PC-3 (cell line): ENCODE measurements around the gene SNX9. TPM values are rescaled to one million over a fixed set of nuclear protein-coding genes. Genes with fewer than 3 reads are reported as not detected.

ENCODE experiments used
- ATAC-seq: fragments of 200-7000 bp; cut with Tn5 transposase; 2 replicates; pipeline ENCODE4 v1.9.1; 2020; ENCODE audit warnings: mild to moderate bottlenecking, moderate library complexity
- BruUV-seq: library from RNA; stranded (reverse); fragments of 400-500 nt; replicated peaks from 2 replicates; lab custom pipeline; 2021; lab: Mats Ljungman, UMichigan
- CTCF ChIA-PET: fragments of 300-600 bp; sonication (Branson Sonifier 250); formaldehyde crosslinking; loops from one replicate; lab custom pipeline; 2022; ENCODE audit warnings: antibody characterized with exemption; lab: Charles Lee
- POLR2A ChIA-PET: fragments of 300-600 bp; sonication (Branson Sonifier 250); formaldehyde crosslinking; loops from one replicate; lab custom pipeline; 2022; ENCODE audit warnings: antibody characterized with exemption; ENCODE audit not compliant: unreplicated experiment; lab: Charles Lee
- DNase-seq: peaks from one replicate; pipeline ENCODE4 v3.0.0-alpha.2; 2015
- H2AFZ ChIP-seq: fragments of 300-600 bp; sonication (generic); 2 replicates; pipeline ENCODE4 v1.6.0; 2016; ENCODE audit warnings: antibody characterized with exemption, low read length
- H3F3A ChIP-seq: fragments of 300-600 bp; sonication (generic); one replicate; pipeline ENCODE4 v1.6.0; 2017; ENCODE audit warnings: antibody characterized with exemption, low read length, control low read depth, mild to moderate bottlenecking; ENCODE audit not compliant: unreplicated experiment
- H3K27ac ChIP-seq: fragments of 300-600 bp; sonication (generic); 2 replicates; pipeline ENCODE4 v1.5.1; 2016; ENCODE audit warnings: mild to moderate bottlenecking, low read length
- H3K27me3 ChIP-seq: fragments of 300-600 bp; sonication (generic); 2 replicates; pipeline ENCODE4 v1.6.1; 2016; ENCODE audit warnings: low read length, mixed read lengths
- H3K36me3 ChIP-seq: fragments of 300-600 bp; sonication (generic); 2 replicates; pipeline ENCODE4 v1.6.1; 2016; ENCODE audit warnings: low read depth, mixed run types, low read length, mixed read lengths
- H3K4me1 ChIP-seq: fragments of 300-600 bp; sonication (generic); 2 replicates; pipeline ENCODE4 v1.5.1; 2016; ENCODE audit warnings: low read length; ENCODE audit not compliant: insufficient read depth
- H3K4me2 ChIP-seq: fragments of 300-600 bp; sonication (generic); 2 replicates; pipeline ENCODE4 v1.6.0; 2016; ENCODE audit warnings: low read length
- H3K4me3 ChIP-seq: fragments of 300-600 bp; sonication (generic); 2 replicates; pipeline ENCODE4 v1.5.1; 2016; ENCODE audit warnings: mild to moderate bottlenecking, low read length, mixed read lengths
- H3K79me2 ChIP-seq: fragments of 300-600 bp; sonication (generic); 2 replicates; pipeline ENCODE4 v1.6.1; 2017; ENCODE audit warnings: low read length, mixed read lengths
- H3K9ac ChIP-seq: fragments of 300-600 bp; sonication (generic); 2 replicates; pipeline ENCODE4 v1.6.0; 2016; ENCODE audit warnings: mild to moderate bottlenecking, low read length
- H3K9me2 ChIP-seq: fragments of 300-600 bp; sonication (generic); replicated peaks from 2 replicates; pipeline ENCODE4 v1.6.1; 2016; ENCODE audit warnings: mixed run types, low read length, mixed read lengths
- H3K9me3 ChIP-seq: fragments of 300-600 bp; sonication (generic); 2 replicates; pipeline ENCODE4 v1.6.1; 2016; ENCODE audit warnings: low read length, mixed read lengths
- H4K20me1 ChIP-seq: fragments of 300-600 bp; sonication (generic); 2 replicates; pipeline ENCODE4 v1.6.1; 2016; ENCODE audit warnings: low read length, mixed read lengths
- EZH2 ChIP-seq: fragments of 300-600 bp; sonication (generic); IDR thresholded peaks from one replicate; pipeline ENCODE4 v1.6.1; 2017; ENCODE audit warnings: antibody characterized with exemption, mild to moderate bottlenecking, low read length; ENCODE audit not compliant: unreplicated experiment
- EZH2phosphoT487 ChIP-seq: fragments of 300-600 bp; sonication (generic); IDR thresholded peaks from 2 replicates; pipeline ENCODE4 v1.6.1; 2018; ENCODE audit warnings: mild to moderate bottlenecking, antibody characterized with exemption, low read length, borderline replicate concordance
- intact Hi-C: fragments of 100-400 bp; cut with micrococcal nuclease; formaldehyde crosslinking; loops from 2 replicates; pipeline ENCODE4 v1.9.0; 2023
- total RNA-seq: library from RNA; depleted of rRNA; stranded (reverse); fragments of >200 nt; gene quantifications from 2 replicates; pipeline ENCODE4 v1.2.3, GENCODE V29; 2014
- TF ChIP-seq, protein P1 (sequence below): fragments of 300-600 bp; sonication (generic); conservative IDR thresholded peaks from 2 replicates; pipeline ENCODE4 v1.5.1; 2017; ENCODE audit warnings: antibody characterized with exemption, low read depth, mild to moderate bottlenecking, low read length

Gene SNX9
- total RNA-seq, 1 experiment from 2014 or later = 18.0 TPM

GRCh38 chr6:157941101-157941863 is 118.2 kb downstream of the SNX9 start:
- H3K9ac ChIP-seq = no peak overlapping the region
- H4K20me1 ChIP-seq = no peaks in the 10 kb centered on the region
- H3K4me2 ChIP-seq = no peak overlapping the region
- DNase-seq = no peak
- POLR2A ChIA-PET = no interaction called here
- H3K27me3 ChIP-seq = no peaks in the 10 kb centered on the region
- ATAC-seq = no peak
- H3K9me2 ChIP-seq = no peaks in the 10 kb centered on the region
- intact Hi-C loops = no loop called here
- H3K9me3 ChIP-seq = no peaks in the 10 kb centered on the region
- no peaks in the 10 kb centered on the region for H3F3A ChIP-seq
- no peaks in the 10 kb centered on the region for H3K4me1 ChIP-seq
- no peak overlapping the region for H2AFZ ChIP-seq
- no peaks in the 10 kb centered on the region for H3K79me2 ChIP-seq
- TF ChIP-seq, protein P1, sequence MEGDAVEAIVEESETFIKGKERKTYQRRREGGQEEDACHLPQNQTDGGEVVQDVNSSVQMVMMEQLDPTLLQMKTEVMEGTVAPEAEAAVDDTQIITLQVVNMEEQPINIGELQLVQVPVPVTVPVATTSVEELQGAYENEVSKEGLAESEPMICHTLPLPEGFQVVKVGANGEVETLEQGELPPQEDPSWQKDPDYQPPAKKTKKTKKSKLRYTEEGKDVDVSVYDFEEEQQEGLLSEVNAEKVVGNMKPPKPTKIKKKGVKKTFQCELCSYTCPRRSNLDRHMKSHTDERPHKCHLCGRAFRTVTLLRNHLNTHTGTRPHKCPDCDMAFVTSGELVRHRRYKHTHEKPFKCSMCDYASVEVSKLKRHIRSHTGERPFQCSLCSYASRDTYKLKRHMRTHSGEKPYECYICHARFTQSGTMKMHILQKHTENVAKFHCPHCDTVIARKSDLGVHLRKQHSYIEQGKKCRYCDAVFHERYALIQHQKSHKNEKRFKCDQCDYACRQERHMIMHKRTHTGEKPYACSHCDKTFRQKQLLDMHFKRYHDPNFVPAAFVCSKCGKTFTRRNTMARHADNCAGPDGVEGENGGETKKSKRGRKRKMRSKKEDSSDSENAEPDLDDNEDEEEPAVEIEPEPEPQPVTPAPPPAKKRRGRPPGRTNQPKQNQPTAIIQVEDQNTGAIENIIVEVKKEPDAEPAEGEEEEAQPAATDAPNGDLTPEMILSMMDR = no peak
- peaks cover 6% of the 10 kb centered on the region for H3K36me3 ChIP-seq
- H3K4me3 ChIP-seq = no peak overlapping the region
- CTCF ChIA-PET = no interaction called here
- no TSS peak for BruUV-seq
- no peak overlapping the region for H3K27ac ChIP-seq

- Histone ChIP-seq H3K9ac (no peak overlapping the region), H3K79me2 (no peaks in the 10 kb centered on the region), H3K9me3 (no peaks in the 10 kb centered on the region), H3K4me1 (no peaks in the 10 kb centered on the region), H3K27ac (no peak overlapping the region), H3K27me3 (no peaks in the 10 kb centered on the region), H3K4me3 (no peak overlapping the region), H3K4me2 (no peak overlapping the region), H3F3A (no peaks in the 10 kb centered on the region), H2AFZ (no peak overlapping the region), H4K20me1 (no peaks in the 10 kb centered on the region), H3K36me3 (peaks cover 3% of the 10 kb centered on the region), H3K9me2 (no peaks in the 10 kb centered on the region)
- DNase-seq = no peak
- intact Hi-C loops = no loop called here
- CTCF ChIA-PET = no interaction called here
- BruUV-seq = no TSS peak
- ATAC-seq = no peak
- POLR2A ChIA-PET = no interaction called here
- TF ChIP-seq EZH2 = no peak
- TF ChIP-seq EZH2phosphoT487 = no peak
- TF ChIP-seq, protein P1 = no peak
Observed at GRCh38 chr6:157942351-157942750, 119.3 kb downstream of the SNX9 start.

GRCh38 chr6:157943249-157943963 is 120.4 kb downstream of the SNX9 start:
- H3K27ac ChIP-seq = no peak overlapping the region
- no peak overlapping the region for H3K4me3 ChIP-seq
- no peak overlapping the region for H2AFZ ChIP-seq
- no peaks in the 10 kb centered on the region for H4K20me1 ChIP-seq
- ChIA-PET POLR2A (no interaction called here), CTCF (no interaction called here)
- H3K4me2 ChIP-seq = no peak overlapping the region
- no peaks in the 10 kb centered on the region for H3K9me2 ChIP-seq
- DNase-seq (no peak), ATAC-seq (no peak)
- intact Hi-C loops = no loop called here
- H3K9me3 ChIP-seq = no peaks in the 10 kb centered on the region
- H3K27me3 ChIP-seq = no peaks in the 10 kb centered on the region
- H3K9ac ChIP-seq = no peak overlapping the region
- no peaks in the 10 kb centered on the region for H3F3A ChIP-seq
- no TSS peak for BruUV-seq
- no peaks in the 10 kb centered on the region for H3K79me2 ChIP-seq
- H3K36me3 ChIP-seq = no peaks in the 10 kb centered on the region; the same call in 1 of the 2 replicates
- TF ChIP-seq, protein P1 = no peak
- no peak for TF ChIP-seq EZH2phosphoT487
- no peak for TF ChIP-seq EZH2
- no peaks in the 10 kb centered on the region for H3K4me1 ChIP-seq
